DND-41 (cell line): Measurements from ENCODE around the gene KRT4.

Source experiments
- ATAC-seq: fragments of 200-7000 bp; cut with Tn5 transposase; 3 replicates; pipeline ENCODE4 v1.9.1; 2021; ENCODE audit warnings: low read depth; ENCODE audit not compliant: insufficient read depth
- DNase-seq: peaks from one replicate; pipeline ENCODE4 v3.0.0-alpha.2; 2020
- H2AFZ ChIP-seq: 2 replicates; pipeline ENCODE4 v1.6.0; 2012; ENCODE audit warnings: low read depth, low read length
- H3K27ac ChIP-seq: 2 replicates; pipeline ENCODE4 v1.5.1; 2012; ENCODE audit warnings: low read length, inconsistent platforms
- H3K27me3 ChIP-seq: fragments of 200-600 bp; sonication (generic); 2 replicates; pipeline ENCODE4 v1.6.0; 2012; ENCODE audit warnings: low read length, mild to moderate bottlenecking, inconsistent platforms; ENCODE audit not compliant: insufficient read depth, poor library complexity
- H3K36me3 ChIP-seq: 2 replicates; pipeline ENCODE4 v1.5.1; 2012; ENCODE audit warnings: low read length, inconsistent platforms; ENCODE audit not compliant: insufficient read depth
- H3K4me1 ChIP-seq: 2 replicates; pipeline ENCODE4 v1.5.1; 2012; ENCODE audit warnings: mild to moderate bottlenecking, low read length; ENCODE audit not compliant: insufficient read depth
- H3K4me2 ChIP-seq: 2 replicates; pipeline ENCODE4 v1.6.0; 2012; ENCODE audit warnings: mild to moderate bottlenecking, moderate library complexity, low read length, inconsistent platforms; ENCODE audit not compliant: insufficient read depth
- H3K4me3 ChIP-seq, 2 experiments: fragments of 200-600 bp in 1 of 2; shearing (Covaris generic) in 1 of 2; 2 replicates each; pipeline ENCODE4 v1.5.1; 2012 to 2016; ENCODE audit warnings: inconsistent platforms in 2 of 2, low read length in 2 of 2, mild to moderate bottlenecking in 2 of 2, low read depth in 1 of 2, moderate library complexity in 1 of 2
- H3K79me2 ChIP-seq: 2 replicates; pipeline ENCODE4 v1.6.0; 2012; ENCODE audit warnings: low read length, inconsistent platforms; ENCODE audit not compliant: insufficient read depth
- H3K9ac ChIP-seq: 2 replicates; pipeline ENCODE4 v1.6.0; 2012; ENCODE audit warnings: low read depth, mild to moderate bottlenecking, inconsistent platforms, low read length, moderate library complexity
- H3K9me3 ChIP-seq: 2 replicates; pipeline ENCODE4 v1.5.1; 2012; ENCODE audit warnings: low read length, moderate library complexity, mild to moderate bottlenecking, inconsistent platforms; ENCODE audit not compliant: insufficient read depth, severe bottlenecking
- H4K20me1 ChIP-seq: 2 replicates; pipeline ENCODE4 v1.6.0; 2012; ENCODE audit warnings: low read length; ENCODE audit not compliant: insufficient read depth
- CTCF ChIP-seq: IDR thresholded peaks from 2 replicates; pipeline ENCODE4 v1.5.1; 2012; ENCODE audit warnings: borderline replicate concordance, low read length, moderate library complexity, mild to moderate bottlenecking; ENCODE audit not compliant: poor library complexity, severe bottlenecking; ENCODE audit errors: extremely low read depth
- EZH2 ChIP-seq: IDR thresholded peaks from 3 replicates; pipeline ENCODE4 v1.6.1; 2012; ENCODE audit warnings: borderline replicate concordance, low read depth, mild to moderate bottlenecking, moderate library complexity, low read length, inconsistent platforms; ENCODE audit not compliant: severe bottlenecking

The KRT4 gene

GRCh38 chr12:52831251-52831650 is 17.3 kb upstream of the KRT4 start:
- no peaks in the 10 kb centered on the region for H3K4me1 ChIP-seq
- no peaks in the 10 kb centered on the region for H3K36me3 ChIP-seq
- no peak overlapping the region for H3K9ac ChIP-seq
- H3K27ac ChIP-seq = no peak overlapping the region
- H2AFZ ChIP-seq = no peak overlapping the region
- ATAC-seq (no peak), DNase-seq (no peak)
- no peaks in the 10 kb centered on the region for H3K9me3 ChIP-seq
- H3K4me2 ChIP-seq = no peak overlapping the region
- H3K4me3 ChIP-seq = no peak overlapping the region
- TF ChIP-seq EZH2 = no peak
- no peak for TF ChIP-seq CTCF
- H3K27me3 ChIP-seq = peaks cover 22% of the 10 kb centered on the region
- no peaks in the 10 kb centered on the region for H3K79me2 ChIP-seq
- H4K20me1 ChIP-seq = no peaks in the 10 kb centered on the region; the same call in none of the 2 replicates

DNA sequence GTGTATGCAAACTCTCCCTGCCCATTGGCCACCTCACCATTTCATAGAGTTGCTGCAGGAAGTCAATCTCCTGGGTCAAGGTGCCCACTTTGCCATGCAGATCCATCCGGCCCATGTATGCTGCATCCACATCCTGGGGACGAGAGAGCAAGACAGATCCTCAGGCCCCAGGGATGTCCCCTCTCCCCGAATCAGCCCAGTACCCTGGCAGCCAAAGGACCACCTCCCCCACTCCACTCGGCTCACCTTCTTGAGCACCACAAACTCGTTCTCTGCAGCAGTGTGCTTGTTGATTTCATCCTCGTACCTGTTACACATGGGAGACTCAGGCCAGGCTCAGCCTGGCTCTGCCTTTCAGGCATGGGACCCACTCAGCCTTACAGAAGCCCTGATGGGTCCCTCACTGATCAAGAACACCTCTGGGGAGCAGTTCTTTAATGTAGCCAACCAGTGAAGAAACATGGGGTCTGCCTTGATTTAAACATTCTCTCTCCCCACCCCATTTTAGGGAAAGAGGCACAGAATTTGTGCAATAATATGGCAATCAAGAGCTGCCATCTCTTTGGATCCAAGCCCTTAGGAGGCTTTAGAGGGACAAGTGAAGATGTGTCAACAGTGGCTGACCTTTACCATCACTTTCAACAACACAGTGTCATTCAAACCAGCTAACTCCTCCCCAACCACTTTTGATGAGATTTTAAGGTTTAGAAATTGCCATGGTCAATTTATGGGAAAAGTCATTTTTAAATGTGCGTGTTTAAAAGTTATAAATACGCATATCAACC is 16.3 kb upstream of the KRT4 start:
- ATAC-seq (no peak), DNase-seq (no peak)
- H4K20me1 ChIP-seq = no peaks in the 10 kb centered on the region; the same call in 1 of the 2 replicates
- no peak overlapping the region for H3K9ac ChIP-seq
- H2AFZ ChIP-seq = no peak overlapping the region
- H3K27ac ChIP-seq = no peak overlapping the region
- H3K4me2 ChIP-seq = no peak overlapping the region
- H3K9me3 ChIP-seq = no peaks in the 10 kb centered on the region
- TF ChIP-seq EZH2 = no peak
- TF ChIP-seq CTCF = no peak
- no peaks in the 10 kb centered on the region for H3K4me1 ChIP-seq
- no peak overlapping the region for H3K4me3 ChIP-seq
- peaks cover 22% of the 10 kb centered on the region for H3K27me3 ChIP-seq
- H3K79me2 ChIP-seq = no peaks in the 10 kb centered on the region
- H3K36me3 ChIP-seq = no peaks in the 10 kb centered on the region

DNA sequence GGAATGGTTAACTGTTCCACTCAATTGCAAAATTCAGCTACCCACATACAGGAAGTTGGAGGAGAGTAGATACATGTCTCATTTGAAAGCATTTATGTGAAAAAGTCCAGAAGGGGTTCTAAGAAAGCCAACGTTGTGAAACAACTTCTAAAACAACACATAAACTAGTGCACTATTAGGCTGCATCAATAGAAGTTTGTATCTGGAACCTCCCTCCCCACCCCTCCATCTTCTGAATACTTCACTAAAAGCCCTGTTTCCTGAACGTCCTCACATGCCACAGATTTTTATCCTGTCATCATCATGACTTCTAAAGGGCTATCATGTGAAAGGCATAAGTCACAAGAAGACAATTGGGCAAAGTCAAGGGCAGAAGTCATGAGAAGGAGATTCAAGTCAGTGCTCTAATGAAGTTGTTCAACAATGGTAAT is 14.7 kb upstream of the KRT4 start:
- Histone ChIP-seq H3K4me3 (no peak overlapping the region), H3K36me3 (no peaks in the 10 kb centered on the region), H3K4me1 (no peaks in the 10 kb centered on the region), H3K79me2 (no peaks in the 10 kb centered on the region), H3K9me3 (no peaks in the 10 kb centered on the region), H3K9ac (no peak overlapping the region), H3K4me2 (no peak overlapping the region), H4K20me1 (no peaks in the 10 kb centered on the region; the same call in 1 of the 2 replicates), H3K27ac (no peak overlapping the region), H3K27me3 (peaks cover 22% of the 10 kb centered on the region), H2AFZ (no peak overlapping the region)
- ATAC-seq (no peak), DNase-seq (no peak)
- TF ChIP-seq EZH2 (no peak), CTCF (no peak)
